ENCODE measurements around the gene LRRC71. TPM values are rescaled to one million over a fixed set of nuclear protein-coding genes. Genes with fewer than 3 reads are reported as not detected.

LRRC71 gene
- total RNA-seq, result 0.50 TPM
- 0.19 TPM for polyA plus RNA-seq (ENCODE audit: insufficient read depth, low read depth, low replicate concordance)
- long read RNA-seq, donor 1, result 0 reads
- long read RNA-seq, donor 2, partial matches to known transcripts, result 0 of 1 reads
- long read RNA-seq, donor 2, other reads (novel, unspliced or antisense), result 0 of 1 reads
- long read RNA-seq, donor 3, result 0 reads
- long read RNA-seq, donor 4, result 0 reads
- long read RNA-seq, donor 5, result 0 reads
- long read RNA-seq, donor 6, result 0 reads
- long read RNA-seq, donor 7, result 0 reads
- long read RNA-seq, donor 8, partial matches to known transcripts, result 51 of 51 reads
- long read RNA-seq, donor 8, other reads (novel, unspliced or antisense), result 0 of 51 reads
- long read RNA-seq, donor 9, result 0 reads
- long read RNA-seq, donor 10, partial matches to known transcripts, result 65 of 65 reads
- long read RNA-seq, donor 10, other reads (novel, unspliced or antisense), result 0 of 65 reads

DNA sequence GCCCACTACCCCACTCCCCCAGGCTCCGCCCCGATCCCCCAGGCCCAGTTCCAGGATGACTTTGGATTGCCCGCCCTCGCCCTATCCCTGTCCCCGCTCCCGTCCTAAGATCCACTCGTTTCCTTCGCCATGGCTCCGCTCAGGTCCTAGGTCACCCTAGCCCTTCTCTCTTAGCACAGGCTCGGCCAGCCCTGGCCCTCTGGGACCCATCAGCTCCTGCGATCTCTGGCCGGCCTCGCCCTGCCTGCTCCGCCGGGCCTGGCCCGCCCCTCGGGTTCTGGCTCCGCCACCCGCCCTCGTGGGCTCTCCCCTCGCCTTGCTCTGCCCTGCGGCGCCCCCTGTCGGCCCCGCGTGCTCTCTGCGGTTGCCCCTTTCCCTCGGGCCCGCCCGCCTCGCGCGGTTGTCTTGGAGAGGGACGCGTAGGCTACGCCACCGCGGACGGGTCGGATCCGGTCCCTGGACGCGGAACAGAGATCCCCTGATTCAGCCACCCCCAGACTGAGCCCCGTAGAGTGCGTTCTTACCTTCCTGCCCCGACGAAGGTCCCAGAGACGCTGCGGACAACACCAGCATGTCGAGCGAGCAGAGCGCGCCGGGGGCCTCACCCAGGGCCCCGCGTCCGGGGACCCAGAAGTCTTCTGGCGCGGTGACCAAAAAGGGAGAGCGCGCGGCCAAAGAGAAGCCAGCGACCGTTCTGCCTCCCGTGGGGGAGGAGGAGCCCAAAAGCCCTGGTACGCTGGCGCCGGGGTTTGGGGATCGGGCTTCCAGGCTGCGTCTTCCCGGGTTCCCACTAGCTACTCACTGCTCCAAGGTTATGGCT, at the start of gene LRRC71:
LRRC71 (plus strand) TSS at position 400 of the 820 bp plus-strand sequence; CDS start at position 572, 172 bp downstream.
- no peak within 1 kb of the TSS for H3K27ac ChIP-seq (ENCODE audit: low read depth in 2 of 2, low read length in 2 of 2)
- peaks cover 0 to 5% (median 0%) of the 10 kb centered on the region in 3 donors for H3K4me1 ChIP-seq (ENCODE audit: control insufficient read depth in 2 of 3, insufficient read depth in 2 of 3, low read depth in 1 of 3, low read length in 3 of 3)
- peaks cover 36% of the 10 kb centered on the region for H3K27me3 ChIP-seq (ENCODE audit: control insufficient read depth, insufficient read depth, low read length)
- H3K36me3 ChIP-seq (ENCODE audit: control insufficient read depth in 2 of 3, insufficient read depth in 3 of 3, low read length in 3 of 3), result peaks cover 0 to 2% (median 0%) of the 10 kb centered on the region in 3 donors
- no peak within 1 kb of the TSS for H3K4me3 ChIP-seq (ENCODE audit: low read length in 3 of 3)
- TF ChIP-seq, protein P1, sequence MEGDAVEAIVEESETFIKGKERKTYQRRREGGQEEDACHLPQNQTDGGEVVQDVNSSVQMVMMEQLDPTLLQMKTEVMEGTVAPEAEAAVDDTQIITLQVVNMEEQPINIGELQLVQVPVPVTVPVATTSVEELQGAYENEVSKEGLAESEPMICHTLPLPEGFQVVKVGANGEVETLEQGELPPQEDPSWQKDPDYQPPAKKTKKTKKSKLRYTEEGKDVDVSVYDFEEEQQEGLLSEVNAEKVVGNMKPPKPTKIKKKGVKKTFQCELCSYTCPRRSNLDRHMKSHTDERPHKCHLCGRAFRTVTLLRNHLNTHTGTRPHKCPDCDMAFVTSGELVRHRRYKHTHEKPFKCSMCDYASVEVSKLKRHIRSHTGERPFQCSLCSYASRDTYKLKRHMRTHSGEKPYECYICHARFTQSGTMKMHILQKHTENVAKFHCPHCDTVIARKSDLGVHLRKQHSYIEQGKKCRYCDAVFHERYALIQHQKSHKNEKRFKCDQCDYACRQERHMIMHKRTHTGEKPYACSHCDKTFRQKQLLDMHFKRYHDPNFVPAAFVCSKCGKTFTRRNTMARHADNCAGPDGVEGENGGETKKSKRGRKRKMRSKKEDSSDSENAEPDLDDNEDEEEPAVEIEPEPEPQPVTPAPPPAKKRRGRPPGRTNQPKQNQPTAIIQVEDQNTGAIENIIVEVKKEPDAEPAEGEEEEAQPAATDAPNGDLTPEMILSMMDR (IDR thresholded peaks at IDR 0.05; ENCODE audit: borderline replicate concordance, extremely low read depth, insufficient read depth), result peak; percentile 81
- no peaks in the 10 kb centered on the region for H3K9me3 ChIP-seq (ENCODE audit: control insufficient read depth in 2 of 3, insufficient read depth in 1 of 3, low read length in 3 of 3)
- DNase-seq (peak; percentile 88 to 94 (median 91)), FAIRE-seq (no peak)
- intact Hi-C loops (cut with DNase I), result no loop called here
- H3K9ac ChIP-seq (ENCODE audit: low read length in 3 of 3), result no peak within 1 kb of the TSS

DNA sequence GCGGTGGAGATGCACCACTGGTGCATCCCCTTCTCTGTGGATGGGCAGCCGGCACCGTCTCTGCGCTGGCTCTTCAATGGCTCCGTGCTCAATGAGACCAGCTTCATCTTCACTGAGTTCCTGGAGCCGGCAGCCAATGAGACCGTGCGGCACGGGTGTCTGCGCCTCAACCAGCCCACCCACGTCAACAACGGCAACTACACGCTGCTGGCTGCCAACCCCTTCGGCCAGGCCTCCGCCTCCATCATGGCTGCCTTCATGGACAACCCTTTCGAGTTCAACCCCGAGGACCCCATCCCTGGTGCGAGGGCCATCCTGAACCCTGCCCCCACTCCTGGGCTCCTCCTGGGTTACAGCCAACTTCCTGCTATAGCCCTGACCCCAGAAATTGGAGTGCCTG, 46.8 kb upstream of the LRRC71 start:
- H3K27me3 ChIP-seq (ENCODE audit: control insufficient read depth, insufficient read depth, low read length), result no peaks in the 10 kb centered on the region
- TF ChIP-seq, protein P1 (IDR thresholded peaks at IDR 0.05; ENCODE audit: borderline replicate concordance, extremely low read depth, insufficient read depth), result no peak
- H3K4me3 ChIP-seq (ENCODE audit: low read length in 3 of 3), result no peak overlapping the region
- DNase-seq (peak in 1 of 5 donors; percentile 48), FAIRE-seq (no peak)
- H3K9ac ChIP-seq (ENCODE audit: low read length in 3 of 3), result no peak overlapping the region
- no peak overlapping the region for H3K27ac ChIP-seq (ENCODE audit: low read depth in 2 of 2, low read length in 2 of 2)
- H3K36me3 ChIP-seq (ENCODE audit: control insufficient read depth in 2 of 3, insufficient read depth in 3 of 3, low read length in 3 of 3), result no peaks in the 10 kb centered on the region
- no peaks in the 10 kb centered on the region for H3K4me1 ChIP-seq (ENCODE audit: control insufficient read depth in 2 of 3, insufficient read depth in 2 of 3, low read depth in 1 of 3, low read length in 3 of 3)
- H3K9me3 ChIP-seq (ENCODE audit: control insufficient read depth in 2 of 3, insufficient read depth in 1 of 3, low read length in 3 of 3), result no peaks in the 10 kb centered on the region
- intact Hi-C loops (cut with DNase I), result no loop called here

DNA sequence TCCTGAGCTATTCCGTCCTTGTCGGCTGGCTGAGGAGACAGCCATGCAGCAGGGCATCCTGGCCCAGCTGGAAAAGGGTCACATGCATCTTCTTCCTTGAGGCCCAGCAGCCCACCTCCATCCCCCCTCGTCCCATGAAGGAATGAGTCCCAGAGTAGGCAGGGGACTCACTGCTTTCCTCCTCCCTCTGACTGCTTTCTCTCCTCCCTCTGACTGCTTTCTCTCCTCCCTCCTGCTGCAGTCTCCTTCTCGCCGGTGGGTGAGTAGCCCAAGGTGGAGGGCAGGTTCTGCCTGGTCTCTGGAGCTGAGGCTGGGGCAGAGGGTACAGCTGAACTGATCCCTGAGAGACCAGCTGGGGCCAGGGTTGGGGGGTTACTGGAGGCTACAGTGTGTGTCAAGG, 46.3 kb upstream of the LRRC71 start:
- Histone ChIP-seq H3K27ac (ENCODE audit: low read depth in 2 of 2, low read length in 2 of 2) (no peak overlapping the region), H3K36me3 (ENCODE audit: control insufficient read depth in 2 of 3, insufficient read depth in 3 of 3, low read length in 3 of 3) (no peaks in the 10 kb centered on the region), H3K4me1 (ENCODE audit: control insufficient read depth in 2 of 3, insufficient read depth in 2 of 3, low read depth in 1 of 3, low read length in 3 of 3) (no peaks in the 10 kb centered on the region), H3K9me3 (ENCODE audit: control insufficient read depth in 2 of 3, insufficient read depth in 1 of 3, low read length in 3 of 3) (no peaks in the 10 kb centered on the region), H3K9ac (ENCODE audit: low read length in 3 of 3) (no peak overlapping the region), H3K4me3 (ENCODE audit: low read length in 3 of 3) (no peak overlapping the region), H3K27me3 (ENCODE audit: control insufficient read depth, insufficient read depth, low read length) (no peaks in the 10 kb centered on the region)
- TF ChIP-seq, protein P1 (IDR thresholded peaks at IDR 0.05; ENCODE audit: borderline replicate concordance, extremely low read depth, insufficient read depth), result no peak
- intact Hi-C loops (cut with DNase I), result no loop called here
- DNase-seq (peak in 1 of 5 donors; percentile 28), FAIRE-seq (no peak)
